HTR-8/SVneo (cell line): ENCODE measurements around the gene EIF1AX.
"Not testable (repeated sequence)": the region's sequence is repeated elsewhere in the genome, so short reads cannot be mapped to it uniquely, and the experiment has no call there.

ENCODE experiments used
- DNase-seq: peaks from one replicate; pipeline ENCODE4 v3.0.0; 2011; ENCODE audit warnings: low spot score, mixed read lengths; ENCODE audit not compliant: insufficient read length
- FAIRE-seq: peaks from 2 replicates; lab custom pipeline; 2011; peaks lifted over from hg19 to GRCh38; lab: Jason Lieb, UNC

The EIF1AX gene

GRCh38 chrX:20128670-20129069 lies 13.0 kb downstream of the EIF1AX start:
- no peak for DNase-seq
- no peak for FAIRE-seq

- peak; percentile 86 for FAIRE-seq
- DNase-seq, result not testable (repeated sequence)
Measured at GRCh38 chrX:20127440-20127839, 14.2 kb downstream of the EIF1AX start.

GRCh38 chrX:20126833-20127232 lies 14.8 kb downstream of the EIF1AX start:
- not testable (repeated sequence) for FAIRE-seq

GRCh38 chrX:20124964-20125363 lies 16.7 kb downstream of the EIF1AX start:
- FAIRE-seq, result no peak
- no peak for DNase-seq

More at GRCh38 chrX:20126833-20127232, 14.8 kb downstream of the EIF1AX start:
- DNase-seq, result not testable (repeated sequence)

- FAIRE-seq (no peak), DNase-seq (no peak)
Measured at GRCh38 chrX:20118065-20118824, 23.4 kb downstream of the EIF1AX start.

- no peak for FAIRE-seq
- DNase-seq, result no peak
Measured at GRCh38 chrX:20116577-20117240, 24.9 kb downstream of the EIF1AX start, which contains the start of gene MAP7D2. TSS of gene MAP7D2 (minus strand) at chrX:20116907. CDS start at chrX:20116879, 28 bp downstream.

GRCh38 chrX:20116087-20116576 lies 25.5 kb downstream of the EIF1AX start:
- FAIRE-seq, result no peak
- no peak for DNase-seq

- DNase-seq (no peak), FAIRE-seq (no peak)
Measured at GRCh38 chrX:20112022-20112774, 29.4 kb downstream of the EIF1AX start.

GRCh38 chrX:20111271-20111670 lies 30.4 kb downstream of the EIF1AX start:
- FAIRE-seq (no peak), DNase-seq (no peak)

- no peak for FAIRE-seq
- DNase-seq, result no peak
Measured at GRCh38 chrX:20101934-20102581, 39.6 kb downstream of the EIF1AX start.

GRCh38 chrX:20091499-20091898 lies 50.1 kb downstream of the EIF1AX start:
- no peak for FAIRE-seq

GRCh38 chrX:20089845-20090244 lies 51.8 kb downstream of the EIF1AX start:
- DNase-seq (no peak), FAIRE-seq (no peak)

More at GRCh38 chrX:20091499-20091898, 50.1 kb downstream of the EIF1AX start:
- DNase-seq, result no peak

- no peak for FAIRE-seq
- DNase-seq, result no peak
Measured at GRCh38 chrX:20080277-20080676, 61.4 kb downstream of the EIF1AX start.
